ENCODE results near the gene DYNC2H1. TPM values are rescaled to one million over a fixed set of nuclear protein-coding genes. Genes with fewer than 3 reads are reported as not detected.

The DYNC2H1 gene
- total RNA-seq, 3 donors from 2014 or later = 36.7 to 46.2 (median 40.3) TPM

GRCh38 chr11:103420593-103420992, 311.4 kb downstream of the DYNC2H1 start:
- H3K9me3 ChIP-seq = no peaks in the 10 kb centered on the region
- no peak for DNase-seq (ENCODE audit: low spot score in 2 of 2)
- H3K36me3 ChIP-seq = no peaks in the 10 kb centered on the region
- no peaks in the 10 kb centered on the region for H3K27me3 ChIP-seq
- intact Hi-C loops (cut with DNase I; ENCODE audit: low total_unique reads) = no loop called here
- H3K4me1 ChIP-seq = no peaks in the 10 kb centered on the region
- H3K27ac ChIP-seq = no peak overlapping the region
- no peak overlapping the region for H3K4me3 ChIP-seq
- TF ChIP-seq POLR2AphosphoS5 (IDR thresholded peaks at IDR 0.05) (no peak), POLR2A (IDR thresholded peaks at IDR 0.05) (no peak), CTCF (IDR thresholded peaks at IDR 0.05) (no peak)

GRCh38 chr11:103433386-103434072, 324.3 kb downstream of the DYNC2H1 start:
- Histone ChIP-seq H3K36me3 (no peaks in the 10 kb centered on the region), H3K27me3 (no peaks in the 10 kb centered on the region), H3K4me1 (no peaks in the 10 kb centered on the region), H3K4me3 (no peak overlapping the region), H3K27ac (no peak overlapping the region), H3K9me3 (no peaks in the 10 kb centered on the region)
- DNase-seq (ENCODE audit: low spot score in 2 of 2) = no peak
- TF ChIP-seq POLR2A (IDR thresholded peaks at IDR 0.05) = no peak
- TF ChIP-seq CTCF (IDR thresholded peaks at IDR 0.05) = no peak
- TF ChIP-seq POLR2AphosphoS5 (IDR thresholded peaks at IDR 0.05) = no peak
- intact Hi-C loops (cut with DNase I; ENCODE audit: low total_unique reads) = no loop called here

GRCh38 chr11:103434073-103434411, 324.8 kb downstream of the DYNC2H1 start:
- H3K27me3 ChIP-seq = no peaks in the 10 kb centered on the region
- no peaks in the 10 kb centered on the region for H3K9me3 ChIP-seq
- H3K27ac ChIP-seq = no peak overlapping the region
- H3K36me3 ChIP-seq = no peaks in the 10 kb centered on the region
- intact Hi-C loops (cut with DNase I; ENCODE audit: low total_unique reads) = no loop called here
- no peak for DNase-seq (ENCODE audit: low spot score in 2 of 2)
- no peak overlapping the region for H3K4me3 ChIP-seq
- TF ChIP-seq POLR2A (IDR thresholded peaks at IDR 0.05) = no peak
- TF ChIP-seq CTCF (IDR thresholded peaks at IDR 0.05) = no peak
- TF ChIP-seq POLR2AphosphoS5 (IDR thresholded peaks at IDR 0.05) = no peak
- H3K4me1 ChIP-seq = no peaks in the 10 kb centered on the region

- H3K36me3 ChIP-seq = no peaks in the 10 kb centered on the region
- H3K4me1 ChIP-seq = no peaks in the 10 kb centered on the region
- H3K9me3 ChIP-seq = no peaks in the 10 kb centered on the region
- H3K27me3 ChIP-seq = no peaks in the 10 kb centered on the region
- H3K4me3 ChIP-seq = no peak overlapping the region
- no peak overlapping the region for H3K27ac ChIP-seq
- no peak for DNase-seq (ENCODE audit: low spot score in 2 of 2)
- intact Hi-C loops (cut with DNase I; ENCODE audit: low total_unique reads) = no loop called here
- TF ChIP-seq POLR2A (IDR thresholded peaks at IDR 0.05) (no peak), POLR2AphosphoS5 (IDR thresholded peaks at IDR 0.05) (no peak), CTCF (IDR thresholded peaks at IDR 0.05) (no peak)
Observed at GRCh38 chr11:103436131-103436770, 327.0 kb downstream of the DYNC2H1 start.

- no peak overlapping the region for H3K4me3 ChIP-seq
- intact Hi-C loops (cut with DNase I; ENCODE audit: low total_unique reads) = no loop called here
- no peaks in the 10 kb centered on the region for H3K4me1 ChIP-seq
- no peaks in the 10 kb centered on the region for H3K27me3 ChIP-seq
- no peak for TF ChIP-seq POLR2A (IDR thresholded peaks at IDR 0.05)
- TF ChIP-seq POLR2AphosphoS5 (IDR thresholded peaks at IDR 0.05) = no peak
- TF ChIP-seq CTCF (IDR thresholded peaks at IDR 0.05) = no peak
- H3K9me3 ChIP-seq = no peaks in the 10 kb centered on the region
- H3K36me3 ChIP-seq = no peaks in the 10 kb centered on the region
- DNase-seq (ENCODE audit: low spot score in 2 of 2) = no peak
- no peak overlapping the region for H3K27ac ChIP-seq
Observed at GRCh38 chr11:103441021-103441420, 331.8 kb downstream of the DYNC2H1 start.
